Adrenal gland (tissue), 12 donors: ENCODE data around the gene LRPAP1. TPM values are rescaled to one million over a fixed set of nuclear protein-coding genes. Genes with fewer than 3 reads are reported as not detected.
A peak's percentile ranks its signal among the peaks of the same experiment; 100 is the strongest.

Source experiments
- DNase-seq, 7 donors: peaks; one replicate each; pipeline ENCODE4 v3.0.0-alpha.2; 2019 to 2020
- H3K27ac ChIP-seq, 5 donors: fragments of 200-600 bp; sonication (generic) in 4 of 5; 1 replicate in 3 of 5; 2 replicates in 2 of 5; pipeline versions ENCODE4 v1.5.1 to v1.8.0; 2016 to 2020; ENCODE audit warnings: mild to moderate bottlenecking in 1 of 5
- H3K27me3 ChIP-seq: fragments of 200-600 bp; 2 replicates; pipeline ENCODE4 v1.8.0; 2021
- H3K36me3 ChIP-seq, 2 donors: fragments of 200-600 bp; replicated peaks in 1 of 2; 1 replicate in 1 of 2; 2 replicates in 1 of 2; pipeline versions ENCODE4 v1.5.1 to v1.8.0; 2018 to 2022
- H3K4me1 ChIP-seq, 2 donors: fragments of 200-600 bp; replicated peaks in 1 of 2; 1 replicate in 1 of 2; 2 replicates in 1 of 2; pipeline versions ENCODE4 v1.5.1 to v1.8.0; 2018 to 2021
- H3K4me3 ChIP-seq, 4 donors: fragments of 200-600 bp; sonication (generic) in 3 of 4; one replicate each; pipeline ENCODE4 v1.5.1; 2016 to 2018
- H3K9me3 ChIP-seq, 3 donors: fragments of 200-600 bp; sonication (generic) in 1 of 3; replicated peaks in 1 of 3; 1 replicate in 2 of 3; 2 replicates in 1 of 3; pipeline versions ENCODE4 v1.5.1 to v1.8.0; 2016 to 2021
- POLR2A ChIP-seq, 2 donors: fragments of 450-650 bp; IDR thresholded peaks; one replicate each; pipeline ENCODE4 v1.6.1; 2017; ENCODE audit warnings: antibody characterized with exemption in 2 of 2, mild to moderate bottlenecking in 2 of 2, moderate library complexity in 1 of 2
- WGBS, 4 donors: extraction: QIAGEN DNeasy Blood & Tissue Kit in 2 of 4; methylation state at CpG; one replicate each; pipeline versions ENCODE4 v1.1.5 to v1.1.7; 2013 to 2017; 5-methylcytosine and 5-hydroxymethylcytosine counted together
- intact Hi-C, 2 donors: fragments of 100-400 bp; cut with DNase I; formaldehyde crosslinking; loops; one replicate each; pipeline versions ENCODE4 v1.14.1 to v1.15.0; 2022 to 2023
- polyA plus RNA-seq, 3 donors: library from polyadenylated mRNA; stranded (reverse); fragments of 200-250 nt in 2 of 3; fragments of 350-450 nt in 1 of 3; fragmentation: Illumina TruSeq in 1 of 3; extraction: RNeasy Lipid Tissue Mini Kit (QIAGEN cat#74804) in 1 of 3; gene quantifications; one replicate each; pipeline ENCODE4 v1.2.3, GENCODE V29; 2013 to 2014
- total RNA-seq, 9 donors: library from RNA; depleted of rRNA in 4 of 9; stranded (reverse); fragments of >200 nt in 4 of 9; fragments of 120-200 nt in 1 of 9; fragmentation: NEBNext Ultra II Directional in 1 of 9; extraction: Animal tissue kit (Norgen Biotek cat#: 25700) in 1 of 9; gene quantifications; one replicate each; pipeline versions ENCODE4 v1.1.0 to v1.2.4, GENCODE V29; 2013 to 2023
- TF ChIP-seq, protein P1 (sequence below), 6 experiments: fragments of 450-650 bp in 4 of 6; fragments of 200-600 bp in 2 of 6; sonication (generic) in 1 of 6; IDR thresholded peaks; 1 replicate in 5 of 6; 2 replicates in 1 of 6; pipeline versions ENCODE4 v1.5.1 to v1.8.0; 2016 to 2021; ENCODE audit warnings: antibody characterized with exemption in 6 of 6, mild to moderate bottlenecking in 2 of 6, moderate library complexity in 1 of 6
- donor health status: healthy with polysubstance abuse.
- donor health status: Bipolar disorder and iron deficiency.
- donor health status: DM: yes; HTN: yes; CAD: no.
- donor health status: DM: no; HTN: no; CAD: no.
- donor health status: DM: no; HTN: no; CAD: no.
- donor health status: DM: yes; HTN: yes; CAD: no.

Gene LRPAP1
- total and polyA plus RNA-seq, 12 donors, result 32.9 to 309 (median 188) TPM

DNA sequence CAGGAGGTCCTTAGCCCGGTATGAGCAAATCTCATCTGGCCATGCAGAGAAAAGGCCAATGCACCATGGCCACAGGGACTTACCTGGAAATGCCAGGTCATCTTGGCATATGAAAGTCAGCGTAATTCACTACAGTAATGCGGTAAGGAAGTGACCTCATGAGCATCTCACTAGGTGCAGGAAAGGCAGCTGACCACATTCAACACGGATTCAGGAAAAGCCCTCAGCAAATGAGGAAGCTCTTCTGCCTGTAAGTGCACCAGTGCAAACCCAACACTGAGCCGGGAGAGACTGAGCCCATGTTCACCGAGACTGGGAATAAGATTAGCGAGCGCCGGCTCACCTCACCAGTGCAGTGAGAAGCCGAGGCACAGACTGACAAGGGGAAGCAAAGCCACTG is 23.7 kb downstream of the LRPAP1 start:
- Histone ChIP-seq H3K36me3 (peaks cover 0 to 47% of the 10 kb centered on the region in 2 donors), H3K4me1 (no peaks in the 10 kb centered on the region), H3K27ac (no peak overlapping the region), H3K9me3 (no peaks in the 10 kb centered on the region), H3K27me3 (no peaks in the 10 kb centered on the region), H3K4me3 (no peak overlapping the region)
- no peak for DNase-seq
- TF ChIP-seq, protein P1, sequence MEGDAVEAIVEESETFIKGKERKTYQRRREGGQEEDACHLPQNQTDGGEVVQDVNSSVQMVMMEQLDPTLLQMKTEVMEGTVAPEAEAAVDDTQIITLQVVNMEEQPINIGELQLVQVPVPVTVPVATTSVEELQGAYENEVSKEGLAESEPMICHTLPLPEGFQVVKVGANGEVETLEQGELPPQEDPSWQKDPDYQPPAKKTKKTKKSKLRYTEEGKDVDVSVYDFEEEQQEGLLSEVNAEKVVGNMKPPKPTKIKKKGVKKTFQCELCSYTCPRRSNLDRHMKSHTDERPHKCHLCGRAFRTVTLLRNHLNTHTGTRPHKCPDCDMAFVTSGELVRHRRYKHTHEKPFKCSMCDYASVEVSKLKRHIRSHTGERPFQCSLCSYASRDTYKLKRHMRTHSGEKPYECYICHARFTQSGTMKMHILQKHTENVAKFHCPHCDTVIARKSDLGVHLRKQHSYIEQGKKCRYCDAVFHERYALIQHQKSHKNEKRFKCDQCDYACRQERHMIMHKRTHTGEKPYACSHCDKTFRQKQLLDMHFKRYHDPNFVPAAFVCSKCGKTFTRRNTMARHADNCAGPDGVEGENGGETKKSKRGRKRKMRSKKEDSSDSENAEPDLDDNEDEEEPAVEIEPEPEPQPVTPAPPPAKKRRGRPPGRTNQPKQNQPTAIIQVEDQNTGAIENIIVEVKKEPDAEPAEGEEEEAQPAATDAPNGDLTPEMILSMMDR (IDR thresholded peaks at IDR 0.05), result no peak
- TF ChIP-seq POLR2A (IDR thresholded peaks at IDR 0.05), result no peak
- intact Hi-C loops, result no loop called here
- 80 to 87% (median 86%) methylated on average over 9 to 10 of the region's 10 CpGs for WGBS, 4 donors

DNA sequence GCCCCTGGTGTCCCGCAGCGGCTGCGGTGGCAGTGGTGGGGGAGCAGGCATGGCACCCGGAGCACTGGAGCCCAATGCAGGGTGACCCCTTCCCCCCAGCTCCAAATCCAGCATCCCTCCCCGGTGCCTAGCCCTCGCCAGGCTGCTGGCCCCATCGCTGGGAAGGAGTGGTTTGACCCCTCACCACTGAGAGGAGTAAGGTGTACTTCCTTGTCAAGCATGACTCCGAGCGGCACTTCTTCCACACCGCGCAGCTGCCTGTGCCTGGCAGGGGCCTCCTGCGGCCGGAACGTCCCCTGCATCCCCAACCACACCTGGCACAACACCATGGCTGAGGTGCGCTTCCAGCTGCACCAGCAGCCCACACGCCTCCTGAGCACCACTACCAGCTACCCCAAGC is 27.0 kb downstream of the LRPAP1 start:
- Histone ChIP-seq H3K4me1 (peaks cover 9 to 13% of the 10 kb centered on the region in 2 donors), H3K27me3 (no peaks in the 10 kb centered on the region), H3K4me3 (no peak overlapping the region), H3K9me3 (no peaks in the 10 kb centered on the region), H3K27ac (no peak overlapping the region), H3K36me3 (peaks cover 0 to 36% of the 10 kb centered on the region in 2 donors)
- DNase-seq, result no peak
- WGBS, 4 donors, result 91 to 99% (median 93%) methylated on average over 10 to 16 of the region's 16 CpGs
- intact Hi-C loops, result no loop called here
- no peak for TF ChIP-seq POLR2A (IDR thresholded peaks at IDR 0.05)
- TF ChIP-seq, protein P1 (IDR thresholded peaks at IDR 0.05), result no peak

DNA sequence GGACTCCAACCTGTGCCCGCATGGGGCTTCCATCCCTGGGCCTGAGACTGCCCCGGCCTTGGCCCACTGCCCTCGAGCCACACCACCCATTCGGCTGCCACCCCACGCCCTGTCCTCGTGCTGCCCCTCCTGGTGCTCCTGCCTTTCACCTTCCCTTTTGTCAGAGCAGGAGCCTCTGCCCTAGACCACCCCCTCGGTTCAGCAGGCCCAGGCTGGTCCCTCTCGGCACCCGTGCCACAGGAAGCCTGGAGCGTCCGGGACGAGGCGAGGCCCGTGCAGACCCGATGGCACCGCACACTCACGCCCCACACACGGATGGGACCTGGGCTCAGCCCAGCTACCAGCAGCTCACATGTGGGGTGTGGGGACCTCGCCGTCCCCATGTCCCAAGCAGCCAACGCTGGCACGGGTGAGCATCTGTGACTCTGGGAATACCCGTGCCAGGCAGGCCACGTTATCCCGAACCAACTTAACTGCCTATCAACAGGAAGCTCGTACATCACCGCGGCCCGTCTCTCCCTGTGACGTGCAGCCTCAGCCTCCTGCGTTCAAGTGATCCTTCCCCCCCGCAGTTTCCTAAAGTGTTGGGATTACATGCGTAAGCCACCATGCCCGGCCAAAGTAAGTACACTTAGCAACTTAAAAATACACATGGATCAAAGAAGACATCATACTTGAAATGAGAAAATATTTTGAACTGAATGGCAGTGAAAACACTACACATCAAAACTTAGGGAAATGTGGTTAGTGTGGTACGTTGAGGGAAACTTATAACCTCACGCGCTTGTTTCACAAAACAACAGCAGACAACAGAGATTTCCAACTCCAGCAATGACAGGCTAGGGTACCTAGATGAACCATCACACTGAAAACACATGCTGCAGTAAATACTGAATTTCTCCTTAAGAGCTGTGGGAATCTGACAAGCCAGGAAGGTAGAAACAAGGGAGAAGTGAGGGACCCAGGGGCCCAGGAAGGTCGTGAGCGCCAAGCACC is 29.0 kb downstream of the LRPAP1 start:
- WGBS, 4 donors, result 87 to 90% (median 88%) methylated on average over 34 to 39 of the region's 39 CpGs
- Histone ChIP-seq H3K9me3 (no peaks in the 10 kb centered on the region), H3K27ac (peak overlapping the region in 1 of 5 donors; percentile 8), H3K36me3 (peaks cover 0 to 21% of the 10 kb centered on the region in 2 donors), H3K4me3 (no peak overlapping the region), H3K4me1 (peaks cover 9 to 13% of the 10 kb centered on the region in 2 donors), H3K27me3 (no peaks in the 10 kb centered on the region)
- TF ChIP-seq, protein P1 (IDR thresholded peaks at IDR 0.05), result no peak
- no peak for TF ChIP-seq POLR2A (IDR thresholded peaks at IDR 0.05)
- no peak for DNase-seq
- intact Hi-C loops, result no loop called here

DNA sequence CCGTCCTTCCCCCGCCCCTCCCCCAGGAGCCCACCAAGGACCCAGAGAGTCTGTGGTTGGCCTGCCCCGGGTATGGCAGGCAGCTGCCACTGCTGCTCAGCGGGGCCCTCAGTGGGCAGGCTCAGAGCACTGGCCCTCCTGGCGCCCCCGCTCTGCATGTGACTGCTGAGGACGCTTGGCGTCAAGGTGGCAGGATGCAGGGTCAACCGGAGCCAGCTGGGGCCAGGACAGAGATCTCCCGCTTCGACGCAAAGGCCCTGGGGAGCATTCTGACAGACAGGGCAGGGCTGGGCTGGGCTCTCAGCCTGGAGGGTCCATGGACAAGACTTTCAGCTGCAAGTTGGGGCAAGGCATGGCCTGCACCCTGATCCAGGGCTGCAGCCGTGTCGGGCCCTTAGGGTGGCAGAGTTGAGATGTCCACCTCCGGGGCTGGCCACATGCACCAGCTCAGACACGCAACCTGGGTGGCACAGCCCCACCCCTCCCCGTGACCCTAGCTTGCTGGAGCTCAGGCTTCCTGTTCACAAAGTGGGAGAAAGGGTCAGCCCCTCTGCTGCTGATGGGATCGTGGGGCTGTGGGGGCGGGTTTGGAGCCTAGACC is 30.3 kb downstream of the LRPAP1 start:
- no peak for DNase-seq
- TF ChIP-seq POLR2A (IDR thresholded peaks at IDR 0.05), result no peak
- TF ChIP-seq, protein P1 (IDR thresholded peaks at IDR 0.05), result no peak
- Histone ChIP-seq H3K9me3 (no peaks in the 10 kb centered on the region), H3K36me3 (peaks cover 0 to 16% of the 10 kb centered on the region in 2 donors), H3K4me3 (no peak overlapping the region), H3K27me3 (no peaks in the 10 kb centered on the region), H3K4me1 (peaks cover 9 to 13% of the 10 kb centered on the region in 2 donors), H3K27ac (no peak overlapping the region)
- intact Hi-C loops, result no loop called here
- 89 to 97% (median 91%) methylated on average over 7 to 19 of the region's 19 CpGs for WGBS, 4 donors
